ENCODE data around the gene WDR11.

- TF ChIP-seq CTCF (IDR thresholded peaks at IDR 0.05) (no peak), EP300 (IDR thresholded peaks at IDR 0.05) (no peak)
These were observed 25.0 kb upstream of the WDR11 start for GRCh38 chr10:120825878-120826769.
